Stimulated activated CD4-positive, alpha-beta T cell treated with anti-CD3 and anti-CD28 coated beads, Interleukin-2, amount 100 ng/mL, for 4 hours (primary cell): ENCODE data around the gene CATSPERB.
"Not testable (repeated sequence)": the region's sequence is repeated elsewhere in the genome, so short reads cannot be mapped to it uniquely, and the experiment has no call there.

ENCODE experiments used
- DNase-seq: peaks from one replicate; pipeline ENCODE4 v3.0.0-alpha.2; 2020; ENCODE audit warnings: low read depth

CATSPERB gene

DNA sequence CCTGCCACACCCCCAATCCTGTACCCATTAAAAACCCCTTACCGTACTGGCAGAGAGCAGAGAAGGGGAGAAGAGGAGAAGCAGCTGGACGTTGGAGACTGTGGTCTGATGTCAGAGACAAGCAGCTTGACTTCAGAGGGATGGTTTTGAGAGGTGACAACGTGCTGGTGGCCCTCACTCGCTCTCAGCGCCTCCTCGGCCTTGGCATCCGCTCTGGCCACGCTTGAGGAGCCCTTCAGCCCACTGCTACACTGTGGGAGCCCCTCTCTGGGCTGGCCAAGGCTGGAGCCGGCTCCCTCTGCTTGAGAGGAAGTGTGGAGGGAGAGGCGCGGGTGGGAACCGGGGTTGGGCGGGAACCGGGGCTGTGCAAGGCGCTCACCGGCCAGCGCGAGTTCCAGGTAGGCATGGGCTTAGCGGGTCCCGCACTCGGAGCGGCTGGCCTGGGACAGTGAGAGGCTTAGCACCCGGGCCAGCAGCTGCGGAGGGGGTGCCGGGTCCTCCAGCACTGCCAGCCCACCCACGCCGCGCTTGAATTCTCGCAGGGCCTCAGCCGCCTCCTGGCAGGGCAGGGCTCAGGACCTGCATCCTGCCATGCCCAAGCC is 154.2 kb downstream of the CATSPERB start:
- no peak for DNase-seq

DNA sequence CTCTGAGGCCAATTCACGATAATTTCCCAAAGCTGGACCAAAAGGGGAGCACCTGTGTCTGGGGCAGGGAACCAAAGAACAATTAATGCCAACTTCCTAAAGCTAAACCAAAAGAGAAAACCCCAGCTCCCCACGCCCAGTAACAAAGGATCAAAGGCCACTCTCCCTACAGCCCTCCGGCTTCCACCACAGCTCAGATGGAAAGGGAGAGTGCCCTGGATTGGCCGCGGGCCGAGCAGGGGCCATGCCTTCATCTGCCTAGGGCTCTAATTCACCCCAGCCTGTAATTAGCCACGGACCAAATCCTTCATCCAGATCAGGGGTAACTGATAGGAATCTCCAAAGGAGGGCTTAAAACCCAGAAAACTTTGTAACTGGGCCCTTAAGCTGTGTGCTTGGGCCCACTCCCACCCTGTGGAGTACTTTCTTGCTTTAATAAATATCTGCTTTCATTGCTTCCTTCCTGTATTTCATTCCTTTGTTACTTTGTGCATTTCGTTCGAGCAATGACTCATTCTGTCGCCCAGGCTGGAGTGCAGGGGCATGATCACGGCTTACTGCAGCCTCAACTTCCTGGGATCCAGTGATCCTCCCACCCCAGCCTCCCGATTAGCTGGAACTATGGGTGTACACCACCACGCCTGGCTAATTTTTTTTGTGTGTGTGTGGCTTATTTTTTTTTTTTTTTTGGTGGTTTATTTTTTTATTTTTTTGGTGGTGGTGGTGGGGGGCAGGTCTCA is 156.2 kb downstream of the CATSPERB start:
- no peak for DNase-seq

- peak; percentile 97 for DNase-seq
Observed at GRCh38 chr14:91573894-91574837, 157.7 kb downstream of the CATSPERB start.

- no peak for DNase-seq
Observed at GRCh38 chr14:91573528-91573893, 158.4 kb downstream of the CATSPERB start.

- no peak for DNase-seq
Observed at GRCh38 chr14:91570021-91570420, 161.9 kb downstream of the CATSPERB start.

DNA sequence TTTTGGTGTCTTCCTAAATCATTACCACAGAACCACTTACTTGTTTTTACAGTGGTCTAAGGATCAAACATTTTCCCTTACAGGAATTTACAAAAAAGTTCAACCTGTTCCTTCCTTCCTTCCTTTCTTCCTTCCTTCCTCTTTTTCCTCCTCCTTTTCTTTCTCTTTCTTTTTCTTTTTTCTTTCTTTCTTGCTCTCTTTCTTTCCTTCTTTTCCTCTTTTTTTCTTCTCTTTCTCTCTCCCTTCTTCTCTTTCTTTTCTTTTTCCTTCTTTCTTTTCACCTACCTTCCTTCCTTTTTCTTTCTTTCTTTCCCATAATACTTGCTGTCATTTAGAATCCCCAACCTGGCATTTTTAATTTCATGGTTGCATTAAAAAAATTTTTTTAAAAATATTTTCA is 162.6 kb downstream of the CATSPERB start:
- DNase-seq: no peak

- no peak for DNase-seq
Observed at GRCh38 chr14:91568626-91569025, 163.3 kb downstream of the CATSPERB start.

- DNase-seq: not testable (repeated sequence)
Observed at GRCh38 chr14:91567827-91568226, 164.1 kb downstream of the CATSPERB start.

GRCh38 chr14:91555531-91555930 is 176.4 kb downstream of the CATSPERB start:
- DNase-seq: no peak

DNA sequence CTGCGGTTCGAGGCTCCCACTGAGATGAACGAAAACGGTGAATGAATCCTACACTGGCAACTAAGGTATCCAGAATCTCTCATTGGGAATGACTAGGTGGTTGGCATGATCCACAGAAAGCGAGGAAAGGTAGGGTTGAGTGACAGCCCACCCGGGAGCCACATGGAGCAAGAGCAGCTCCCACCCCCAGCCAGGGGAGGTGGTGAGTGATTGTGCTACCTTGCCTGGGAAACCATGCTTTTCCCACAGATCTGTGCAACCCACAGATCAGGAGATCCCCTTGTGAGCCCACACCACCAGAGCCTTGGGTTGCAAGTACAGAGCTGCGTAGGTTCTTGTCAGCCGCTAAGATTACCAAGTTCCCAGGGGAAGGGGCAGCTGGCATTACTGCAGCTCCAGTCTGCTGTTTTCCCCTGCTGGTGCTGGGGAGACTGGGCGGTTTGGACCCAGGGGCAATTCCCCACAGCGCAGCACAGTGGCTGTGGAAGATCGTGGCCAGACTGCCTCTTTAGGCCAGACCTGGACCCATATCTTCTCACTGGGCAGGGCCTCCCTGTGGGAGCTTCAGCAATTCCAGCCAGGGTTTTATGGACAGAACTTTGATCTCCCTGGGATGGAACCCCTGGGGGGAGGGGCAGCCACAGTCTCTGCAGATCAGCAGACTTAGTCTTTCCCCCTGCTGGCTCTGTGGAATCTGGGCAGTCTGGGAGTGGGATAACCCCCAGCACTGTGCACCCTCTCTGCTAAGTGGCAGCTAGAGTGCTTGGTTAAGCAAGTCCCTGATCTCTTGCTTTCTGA is 177.2 kb downstream of the CATSPERB start:
- no peak for DNase-seq

- DNase-seq: no peak
Observed at GRCh38 chr14:91548108-91548507, 183.8 kb downstream of the CATSPERB start.

- DNase-seq: no peak
Observed at GRCh38 chr14:91545946-91546716, 185.8 kb downstream of the CATSPERB start.

- DNase-seq: no peak
Observed at GRCh38 chr14:91545204-91545603, 186.7 kb downstream of the CATSPERB start.

DNA sequence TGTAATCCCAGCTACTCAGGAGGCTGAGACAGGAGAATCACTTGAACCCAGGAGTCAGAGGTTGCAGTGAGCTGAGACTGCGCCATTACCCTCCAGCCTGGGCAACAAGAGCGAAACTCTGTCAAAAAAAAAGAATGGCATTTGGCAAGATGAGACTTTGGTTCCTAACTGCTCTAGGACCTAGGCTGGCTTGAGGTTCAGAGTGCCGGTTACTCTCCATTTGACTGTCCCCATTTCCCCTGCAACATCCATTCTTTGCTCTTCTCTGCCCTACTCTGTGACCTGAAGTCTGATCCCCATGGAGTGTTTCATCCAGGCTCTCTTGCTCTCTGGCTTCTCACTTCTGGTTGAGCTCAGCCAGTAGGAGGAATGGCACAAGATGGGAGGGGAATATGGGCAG is 195.6 kb downstream of the CATSPERB start:
- DNase-seq: no peak

- not testable (repeated sequence) for DNase-seq
Observed at GRCh38 chr14:91534059-91534458, 197.8 kb downstream of the CATSPERB start.

- no peak for DNase-seq
Observed at GRCh38 chr14:91533623-91534022, 198.3 kb downstream of the CATSPERB start.
